G401.6 (cell line): Measurements from ENCODE around the gene IP6K2.
A peak's percentile ranks its signal among the peaks of the same experiment; 100 is the strongest.
"Not testable (repeated sequence)": the region's sequence is repeated elsewhere in the genome, so short reads cannot be mapped to it uniquely, and the experiment has no call there.

Source experiments
- FAIRE-seq: peaks from 2 replicates; lab custom pipeline; 2012; peaks lifted over from hg19 to GRCh38; lab: Jason Lieb, UNC

The IP6K2 gene

GRCh38 chr3:48716982-48717746, at the start of gene IP6K2:
Gene IP6K2, minus strand, starts transcription at chr3:48717221. Its CDS starts 21,930 bp downstream, at chr3:48695291.
- peak; percentile 98 for FAIRE-seq

GRCh38 chr3:48765376-48765775, 48.4 kb upstream of the IP6K2 start:
- peak; percentile 8 for FAIRE-seq

- FAIRE-seq, result no peak
Measured at GRCh38 chr3:48762816-48763215, 45.8 kb upstream of the IP6K2 start.

GRCh38 chr3:48759991-48760540, 43.0 kb upstream of the IP6K2 start:
- not testable (repeated sequence) for FAIRE-seq

- not testable (repeated sequence) for FAIRE-seq
Measured at GRCh38 chr3:48759531-48759930, 42.5 kb upstream of the IP6K2 start.

GRCh38 chr3:48759071-48759470, 42.0 kb upstream of the IP6K2 start:
- no peak for FAIRE-seq

- no peak for FAIRE-seq
Measured at GRCh38 chr3:48756640-48757039, 39.6 kb upstream of the IP6K2 start.

- FAIRE-seq, result no peak
Measured at GRCh38 chr3:48750856-48751255, 33.8 kb upstream of the IP6K2 start.

GRCh38 chr3:48748754-48749153, 31.7 kb upstream of the IP6K2 start:
- no peak for FAIRE-seq

- no peak for FAIRE-seq
Measured at GRCh38 chr3:48747706-48748105, 30.7 kb upstream of the IP6K2 start.

- FAIRE-seq, result no peak
Measured at GRCh38 chr3:48747015-48747615, 30.1 kb upstream of the IP6K2 start.

- FAIRE-seq, result no peak
Measured at GRCh38 chr3:48743773-48744172, 26.8 kb upstream of the IP6K2 start.

GRCh38 chr3:48741226-48741625, 24.2 kb upstream of the IP6K2 start:
- not testable (repeated sequence) for FAIRE-seq

GRCh38 chr3:48739955-48740823, 23.2 kb upstream of the IP6K2 start:
- no peak for FAIRE-seq

- FAIRE-seq, result no peak
Measured at GRCh38 chr3:48739617-48739954, 22.6 kb upstream of the IP6K2 start.

GRCh38 chr3:48738926-48739616, 22.1 kb upstream of the IP6K2 start:
- FAIRE-seq, result no peak

GRCh38 chr3:48738144-48738536, 21.1 kb upstream of the IP6K2 start:
- no peak for FAIRE-seq

GRCh38 chr3:48735075-48735767, 18.2 kb upstream of the IP6K2 start:
- not testable (repeated sequence) for FAIRE-seq

GRCh38 chr3:48734541-48734940, 17.5 kb upstream of the IP6K2 start:
- not testable (repeated sequence) for FAIRE-seq

GRCh38 chr3:48733752-48734518, 16.9 kb upstream of the IP6K2 start:
- not testable (repeated sequence) for FAIRE-seq

- FAIRE-seq, result no peak
Measured at GRCh38 chr3:48727511-48727910, 10.5 kb upstream of the IP6K2 start.
